Body of pancreas (tissue), 4 donors: Measurements from ENCODE around the gene ZNF324B. TPM values are rescaled to one million over a fixed set of nuclear protein-coding genes. Genes with fewer than 3 reads are reported as not detected.
"Not testable (repeated sequence)": the region's sequence is repeated elsewhere in the genome, so short reads cannot be mapped to it uniquely, and the experiment has no call there.

Experiments used
- ATAC-seq: fragments of 150-250 bp; one replicate; pipeline ENCODE4 v1.9.1; 2016
- DNase-seq, 4 donors: peaks; one replicate each; pipeline ENCODE4 v3.0.0-alpha.2; 2019
- H3K27ac ChIP-seq, 4 donors: fragments of 200-600 bp; sonication (generic); 1 replicate in 3 of 4; 2 replicates in 1 of 4; pipeline versions ENCODE4 v1.5.1 to v1.6.1; 2016 to 2019; ENCODE audit warnings: mild to moderate bottlenecking in 1 of 4, mixed read lengths in 1 of 4, moderate library complexity in 1 of 4
- H3K27me3 ChIP-seq, 2 donors: fragments of 200-600 bp; sonication (generic); one replicate each; pipeline ENCODE4 v1.6.0; 2016; ENCODE audit warnings: mild to moderate bottlenecking in 1 of 2
- H3K36me3 ChIP-seq, 2 donors: fragments of 200-600 bp; sonication (generic); replicated peaks in 1 of 2; 2 replicates each; pipeline ENCODE4 v1.5.1; 2016; ENCODE audit warnings: low read depth in 2 of 2; ENCODE audit not compliant: insufficient read depth in 1 of 2
- H3K4me1 ChIP-seq: fragments of 200-600 bp; sonication (generic); one replicate; pipeline ENCODE4 v1.6.0; 2016
- H3K4me3 ChIP-seq, 2 donors: fragments of 200-600 bp; sonication (generic); 1 replicate in 1 of 2; 2 replicates in 1 of 2; pipeline ENCODE4 v1.5.1; 2016 to 2019
- H3K9me3 ChIP-seq, 3 donors: fragments of 200-600 bp; sonication (generic); 1 replicate in 2 of 3; 2 replicates in 1 of 3; pipeline ENCODE4 v1.5.1; 2016
- CTCF ChIP-seq, 7 experiments: fragments of 450-650 bp in 4 of 7; fragments of 200-600 bp in 3 of 7; sonication (generic) in 3 of 7; IDR thresholded peaks; one replicate each; pipeline ENCODE4 v1.5.1; 2016 to 2019; ENCODE audit warnings: antibody characterized with exemption in 7 of 7
- POLR2A ChIP-seq, 3 donors: fragments of 450-650 bp; IDR thresholded peaks; one replicate each; pipeline ENCODE4 v1.6.1; 2016; ENCODE audit warnings: antibody characterized with exemption in 3 of 3, mild to moderate bottlenecking in 2 of 3
- WGBS, 2 donors: methylation state at CpG; one replicate each; pipeline ENCODE4 v1.1.5; 2017; 5-methylcytosine and 5-hydroxymethylcytosine counted together
- intact Hi-C: fragments of 100-400 bp; cut with DNase I; formaldehyde crosslinking; loops from one replicate; pipeline ENCODE4 v1.15.1; 2023
- total RNA-seq, 2 donors: library from RNA; depleted of rRNA; stranded (reverse); fragments of >200 nt; gene quantifications; one replicate each; pipeline ENCODE4 v1.1.0, GENCODE V29; 2016

Gene ZNF324B
- total RNA-seq, 2 donors from 2014 or later: 4.6 to 8.6 TPM

GRCh38 chr19:58466760-58467589 lies 15.6 kb downstream of the ZNF324B start, which contains the start of gene ZNF324:
TSS of gene ZNF324 (plus strand) at chr19:58467080. CDS start at chr19:58469186, 2,106 bp downstream.
- H3K27ac ChIP-seq: peak within 1 kb of the TSS in 3 of 4 donors; percentile 35 to 81 (median 75)
- DNase-seq (peak; percentile 98 to 99 (median 98)), ATAC-seq (peak; percentile 97)
- 0% methylated on average over 1 to 88 of the region's 92 CpGs for WGBS, 2 donors
- peak within 1 kb of the TSS; percentile 92 to 99 for H3K4me3 ChIP-seq
- H3K27me3 ChIP-seq: no peaks in the 10 kb centered on the region
- H3K9me3 ChIP-seq: no peaks in the 10 kb centered on the region
- peaks cover 0 to 8% of the 10 kb centered on the region in 2 donors for H3K36me3 ChIP-seq
- TF ChIP-seq CTCF (IDR thresholded peaks at IDR 0.05) (peak in 2 of 7 experiments; percentile 2 to 24), POLR2A (IDR thresholded peaks at IDR 0.05) (peak; percentile 19 to 62 (median 58))
- intact Hi-C loops: no loop called here
- peaks cover 18% of the 10 kb centered on the region for H3K4me1 ChIP-seq

- DNase-seq: no peak
- no peak overlapping the region for H3K4me3 ChIP-seq
- 45 to 55% methylated on average over 5 of the region's 5 CpGs for WGBS, 2 donors
Measured at GRCh38 chr19:58468216-58468839, 16.9 kb downstream of the ZNF324B start.

GRCh38 chr19:58469241-58470013 lies 18.0 kb downstream of the ZNF324B start:
- Histone ChIP-seq H3K4me3 (no peak overlapping the region), H3K4me1 (peaks cover 18% of the 10 kb centered on the region), H3K27me3 (no peaks in the 10 kb centered on the region), H3K27ac (no peak overlapping the region), H3K9me3 (no peaks in the 10 kb centered on the region), H3K36me3 (peaks cover 0 to 12% of the 10 kb centered on the region in 2 donors)
- TF ChIP-seq CTCF (IDR thresholded peaks at IDR 0.05): no peak
- no peak for TF ChIP-seq POLR2A (IDR thresholded peaks at IDR 0.05)
- DNase-seq (no peak), ATAC-seq (no peak)
- WGBS, 2 donors: 85 to 89% methylated on average over 13 to 17 of the region's 17 CpGs
- intact Hi-C loops: no loop called here

More at GRCh38 chr19:58468216-58468839, 16.9 kb downstream of the ZNF324B start:
- TF ChIP-seq POLR2A (IDR thresholded peaks at IDR 0.05) (no peak), CTCF (IDR thresholded peaks at IDR 0.05) (no peak)
- intact Hi-C loops: no loop called here
- H3K9me3 ChIP-seq: no peaks in the 10 kb centered on the region
- H3K36me3 ChIP-seq: peaks cover 0 to 12% of the 10 kb centered on the region in 2 donors
- ATAC-seq: no peak
- no peaks in the 10 kb centered on the region for H3K27me3 ChIP-seq
- peaks cover 18% of the 10 kb centered on the region for H3K4me1 ChIP-seq
- H3K27ac ChIP-seq: no peak overlapping the region

- H3K4me3 ChIP-seq, intact Hi-C loops, ATAC-seq, H3K9me3 ChIP-seq, DNase-seq, H3K27me3 ChIP-seq, H3K27ac ChIP-seq: not testable (repeated sequence)
- 95 to 97% methylated on average over 14 to 24 of the region's 53 CpGs for WGBS, 2 donors
- Histone ChIP-seq H3K36me3 (peaks cover 0 to 12% of the 10 kb centered on the region in 2 donors), H3K4me1 (peaks cover 26% of the 10 kb centered on the region)
Measured at GRCh38 chr19:58470837-58471543, 19.6 kb downstream of the ZNF324B start.
